SK-N-SH treated with all-trans-retinoic acid at 6 μM for 48 hours (cell line): ENCODE data around the gene ATP2A2.
"Not testable (repeated sequence)": the region's sequence is repeated elsewhere in the genome, so short reads cannot be mapped to it uniquely, and the experiment has no call there.

Experiments
- ATAC-seq: fragments of 200-7000 bp; cut with Tn5 transposase; 3 replicates; pipeline ENCODE4 v1.9.1; 2020; ENCODE audit warnings: mild to moderate bottlenecking, moderate library complexity
- ARNTL ChIP-seq: fragments of 450-650 bp; formaldehyde crosslinking; IDR thresholded peaks from 2 replicates; pipeline ENCODE4 v1.5.0; 2020; ENCODE audit warnings: low read depth, mild to moderate bottlenecking, moderate library complexity, borderline replicate concordance
- BACH2 ChIP-seq: fragments of 250-450 bp; sonication (Bioruptor Pico); IDR thresholded peaks from 2 replicates; pipeline ENCODE4 v1.9.0; 2021; ENCODE audit warnings: mild to moderate bottlenecking, borderline replicate concordance
- CREB5 ChIP-seq: fragments of 250-450 bp; sonication (Bioruptor Pico); IDR thresholded peaks from 2 replicates; pipeline ENCODE4 v1.5.1; 2020; ENCODE audit warnings: low read depth, mild to moderate bottlenecking, moderate library complexity
- CSDC2 ChIP-seq: fragments of 250-450 bp; sonication (Bioruptor Pico); IDR thresholded peaks from 2 replicates; pipeline ENCODE4 v1.5.0; 2020; ENCODE audit warnings: mild to moderate bottlenecking, moderate library complexity
- ESRRG ChIP-seq: fragments of 250-450 bp; sonication (Bioruptor Pico); IDR thresholded peaks from 2 replicates; pipeline ENCODE4 v1.6.1; 2021; ENCODE audit warnings: mild to moderate bottlenecking
- ISL1 ChIP-seq: fragments of 250-450 bp; sonication (Bioruptor Pico); IDR thresholded peaks from 2 replicates; pipeline ENCODE4 v2.1.2; 2022; ENCODE audit warnings: mild to moderate bottlenecking, moderate library complexity
- OSR1 ChIP-seq: fragments of 250-450 bp; sonication (Bioruptor Pico); IDR thresholded peaks from 2 replicates; pipeline ENCODE4 v1.8.0; 2022; ENCODE audit warnings: moderate library complexity, mild to moderate bottlenecking, inconsistent platforms
- POU6F1 ChIP-seq: fragments of 250-450 bp; sonication (Bioruptor Pico); IDR thresholded peaks from 2 replicates; pipeline ENCODE4 v1.8.0; 2021; ENCODE audit warnings: low read depth, mild to moderate bottlenecking, moderate library complexity, borderline replicate concordance
- PPARA ChIP-seq: fragments of 250-450 bp; sonication (Bioruptor Pico); IDR thresholded peaks from 2 replicates; pipeline ENCODE4 v1.5.0; 2020; ENCODE audit warnings: mild to moderate bottlenecking, borderline replicate concordance
- RARB ChIP-seq: fragments of 250-450 bp; sonication (Bioruptor Pico); IDR thresholded peaks from 2 replicates; pipeline ENCODE4 v1.8.0; 2021; ENCODE audit warnings: mild to moderate bottlenecking, moderate library complexity
- SNAI2 ChIP-seq: fragments of 250-450 bp; sonication (Bioruptor Pico); IDR thresholded peaks from 2 replicates; pipeline ENCODE4 v1.5.0; 2020; ENCODE audit warnings: mild to moderate bottlenecking, moderate library complexity
- TCF4 ChIP-seq: fragments of 250-450 bp; sonication (Bioruptor Pico); IDR thresholded peaks from 2 replicates; pipeline ENCODE4 v1.8.0; 2021; ENCODE audit warnings: mild to moderate bottlenecking, moderate library complexity, borderline replicate concordance
- TSHZ2 ChIP-seq: fragments of 250-450 bp; sonication (Bioruptor Pico); IDR thresholded peaks from 2 replicates; pipeline ENCODE4 v1.5.0; 2020; ENCODE audit warnings: mild to moderate bottlenecking, moderate library complexity
- ZC3H10 ChIP-seq: fragments of 250-450 bp; sonication (Bioruptor Pico); IDR thresholded peaks from 2 replicates; pipeline ENCODE4 v1.5.1; 2021; ENCODE audit warnings: mild to moderate bottlenecking, moderate library complexity
- ZFP3 ChIP-seq: fragments of 250-450 bp; sonication (Bioruptor Pico); IDR thresholded peaks from 2 replicates; pipeline ENCODE4 v1.5.0; 2020; ENCODE audit warnings: mild to moderate bottlenecking, moderate library complexity
- ZFP30 ChIP-seq: fragments of 450-650 bp; formaldehyde crosslinking; IDR thresholded peaks from 2 replicates; pipeline ENCODE4 v1.5.0; 2022; ENCODE audit warnings: mild to moderate bottlenecking, moderate library complexity
- ZNF565 ChIP-seq: fragments of 450-650 bp; formaldehyde crosslinking; conservative IDR thresholded peaks from 2 replicates; pipeline ENCODE4 v1.5.0; 2020; ENCODE audit warnings: low read depth, mild to moderate bottlenecking, moderate library complexity
- ZNF70 ChIP-seq: fragments of 450-650 bp; formaldehyde crosslinking; IDR thresholded peaks from 2 replicates; pipeline ENCODE4 v1.5.0; 2020; ENCODE audit warnings: mild to moderate bottlenecking, moderate library complexity
- ZNF8 ChIP-seq: fragments of 450-650 bp; formaldehyde crosslinking; IDR thresholded peaks from 2 replicates; pipeline ENCODE4 v1.5.0; 2020; ENCODE audit warnings: mild to moderate bottlenecking, moderate library complexity
- TF ChIP-seq, protein P1 (sequence below): fragments of 250-450 bp; sonication (Bioruptor Pico); IDR thresholded peaks from 2 replicates; pipeline ENCODE4 v1.5.1; 2021; ENCODE audit warnings: mild to moderate bottlenecking, moderate library complexity

ATP2A2 gene

DNA sequence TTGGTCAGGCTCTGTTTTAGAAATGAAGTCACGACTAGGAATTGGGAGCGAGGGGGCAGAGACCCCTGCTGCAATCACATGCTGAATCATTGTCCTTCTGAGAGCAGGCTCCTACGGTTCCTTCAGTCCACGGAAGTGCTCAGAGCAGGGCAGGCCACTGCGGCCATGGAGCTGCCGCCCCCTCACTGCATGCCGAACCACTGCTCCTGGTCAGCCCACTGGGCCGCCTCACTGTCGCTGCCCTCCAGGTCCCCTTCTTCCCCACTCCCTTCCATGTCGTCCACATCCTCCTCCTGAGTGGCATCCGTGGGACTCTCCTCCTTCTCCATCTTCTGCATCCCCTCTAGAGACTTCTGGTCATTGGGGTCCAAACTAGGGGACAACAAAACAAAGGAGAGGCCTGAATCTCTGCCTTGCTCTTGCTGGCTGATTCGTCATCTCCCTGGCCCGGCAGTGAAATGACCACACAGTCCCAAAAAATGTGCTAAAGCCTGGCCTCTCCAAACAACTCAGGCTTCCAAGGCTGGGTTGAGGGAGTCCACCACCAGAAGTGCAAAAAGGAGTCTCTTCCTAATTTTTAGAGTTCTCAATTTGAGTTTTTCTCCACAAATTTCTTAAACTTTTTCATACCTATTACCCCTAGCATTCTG lies 93.0 kb downstream of the ATP2A2 start:
- TF ChIP-seq ZNF8 (CRISPR knock-in tag) (no peak), CREB5 (no peak), ZFP30 (CRISPR knock-in tag) (no peak), ZNF565 (CRISPR knock-in tag) (no peak), OSR1 (no peak), SNAI2 (CRISPR knock-in tag) (no peak), POU6F1 (CRISPR knock-in tag) (no peak), BACH2 (CRISPR knock-in tag) (no peak), ESRRG (CRISPR knock-in tag) (no peak), TCF4 (CRISPR knock-in tag) (no peak), TSHZ2 (CRISPR knock-in tag) (no peak), ISL1 (CRISPR knock-in tag) (no peak), ZNF70 (CRISPR knock-in tag) (no peak), ZC3H10 (no peak), RARB (CRISPR knock-in tag) (no peak)
- TF ChIP-seq, protein P1, sequence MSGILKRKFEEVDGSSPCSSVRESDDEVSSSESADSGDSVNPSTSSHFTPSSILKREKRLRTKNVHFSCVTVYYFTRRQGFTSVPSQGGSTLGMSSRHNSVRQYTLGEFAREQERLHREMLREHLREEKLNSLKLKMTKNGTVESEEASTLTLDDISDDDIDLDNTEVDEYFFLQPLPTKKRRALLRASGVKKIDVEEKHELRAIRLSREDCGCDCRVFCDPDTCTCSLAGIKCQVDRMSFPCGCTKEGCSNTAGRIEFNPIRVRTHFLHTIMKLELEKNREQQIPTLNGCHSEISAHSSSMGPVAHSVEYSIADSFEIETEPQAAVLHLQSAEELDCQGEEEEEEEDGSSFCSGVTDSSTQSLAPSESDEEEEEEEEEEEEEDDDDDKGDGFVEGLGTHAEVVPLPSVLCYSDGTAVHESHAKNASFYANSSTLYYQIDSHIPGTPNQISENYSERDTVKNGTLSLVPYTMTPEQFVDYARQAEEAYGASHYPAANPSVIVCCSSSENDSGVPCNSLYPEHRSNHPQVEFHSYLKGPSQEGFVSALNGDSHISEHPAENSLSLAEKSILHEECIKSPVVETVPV (CRISPR knock-in tag): no peak
- ATAC-seq: no peak

DNA sequence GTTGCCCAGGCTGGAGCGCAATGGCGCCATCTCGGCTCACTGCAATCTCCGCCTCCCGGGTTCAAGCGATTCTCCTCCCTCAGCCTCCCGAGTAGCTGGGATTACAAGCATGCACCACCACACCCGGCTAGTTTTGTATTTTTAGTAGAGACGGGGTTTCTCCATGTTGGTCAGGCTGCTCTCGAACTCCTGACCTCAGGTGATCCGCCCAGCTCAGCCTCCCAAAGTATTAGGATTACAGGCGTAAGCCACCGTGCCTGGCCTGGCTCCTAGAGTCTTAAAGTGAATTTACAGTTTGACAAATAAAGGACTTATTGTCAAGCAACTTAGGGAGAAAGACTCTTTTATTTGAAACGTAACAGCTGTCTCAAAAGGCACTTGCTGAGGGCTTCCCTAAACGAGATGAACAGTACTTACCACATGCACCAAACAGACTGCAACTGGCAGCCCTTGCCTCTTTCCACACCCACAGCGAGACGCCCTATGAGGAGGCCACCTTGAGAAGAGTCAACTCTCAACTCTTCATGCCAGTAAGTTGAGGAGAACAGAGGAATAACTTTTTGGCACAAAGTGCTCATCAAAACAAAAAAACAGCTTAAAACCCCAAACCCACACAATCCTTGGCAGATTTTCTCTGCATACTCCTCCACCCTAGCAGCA lies 97.2 kb downstream of the ATP2A2 start:
- ATAC-seq: not testable (repeated sequence)

DNA sequence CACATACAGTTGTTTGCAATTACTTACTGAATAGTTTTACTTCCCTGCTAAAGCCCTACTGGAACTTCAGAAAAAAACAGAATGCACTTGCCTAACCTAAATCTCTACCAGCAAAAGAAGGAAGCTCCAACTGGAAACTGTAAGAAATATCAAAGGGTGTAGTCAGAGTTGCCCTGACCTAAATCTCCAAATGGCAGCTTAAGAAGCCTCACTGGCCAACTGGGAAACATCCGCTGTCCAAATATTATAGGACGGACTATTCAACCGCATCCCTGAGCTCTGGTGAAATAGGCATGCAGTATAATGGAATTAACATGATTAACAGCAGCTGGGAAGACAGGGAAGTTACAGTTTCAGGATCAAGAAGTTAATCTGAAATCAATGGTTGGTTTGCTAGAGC lies 98.2 kb downstream of the ATP2A2 start:
- TF ChIP-seq ARNTL (CRISPR knock-in tag): no peak
- no peak for TF ChIP-seq BACH2 (CRISPR knock-in tag)
- no peak for TF ChIP-seq CREB5
- no peak for TF ChIP-seq ZFP30 (CRISPR knock-in tag)
- TF ChIP-seq ZNF8 (CRISPR knock-in tag): no peak
- TF ChIP-seq PPARA (CRISPR knock-in tag): no peak
- TF ChIP-seq ZNF70 (CRISPR knock-in tag): no peak
- no peak for TF ChIP-seq ZC3H10
- no peak for TF ChIP-seq ZFP3
- no peak for TF ChIP-seq OSR1
- no peak for TF ChIP-seq TCF4 (CRISPR knock-in tag)
- no peak for TF ChIP-seq CSDC2 (CRISPR knock-in tag)
- TF ChIP-seq POU6F1 (CRISPR knock-in tag): no peak
- TF ChIP-seq TSHZ2 (CRISPR knock-in tag): no peak
- no peak for ATAC-seq
